ENCODE data around the gene ZBED4.

Gene ZBED4

GRCh38 chr22:49856766-49857618, 3.3 kb downstream of the ZBED4 start:
- no peak for DNase-seq

- DNase-seq = no peak
Measured at GRCh38 chr22:49858827-49859226, 5.2 kb downstream of the ZBED4 start.

GRCh38 chr22:49861642-49862495, 8.2 kb downstream of the ZBED4 start:
- no peak for DNase-seq

GRCh38 chr22:49862496-49862776, 8.8 kb downstream of the ZBED4 start:
- no peak for DNase-seq

- DNase-seq = no peak
Measured at GRCh38 chr22:49863931-49864330, 10.3 kb downstream of the ZBED4 start.

- no peak for DNase-seq
Measured at GRCh38 chr22:49865156-49865555, 11.5 kb downstream of the ZBED4 start.

GRCh38 chr22:49866134-49866533, 12.5 kb downstream of the ZBED4 start:
- no peak for DNase-seq

- no peak for DNase-seq
Measured at GRCh38 chr22:49866646-49867045, 13.0 kb downstream of the ZBED4 start.

GRCh38 chr22:49867303-49868265, 13.9 kb downstream of the ZBED4 start:
- DNase-seq = no peak

GRCh38 chr22:49869086-49869830, 15.6 kb downstream of the ZBED4 start:
- DNase-seq = no peak

GRCh38 chr22:49869845-49870712, 16.4 kb downstream of the ZBED4 start:
- no peak for DNase-seq

- DNase-seq = no peak
Measured at GRCh38 chr22:49871482-49871881, 17.8 kb downstream of the ZBED4 start.

- DNase-seq = no peak
Measured at GRCh38 chr22:49872347-49872746, 18.7 kb downstream of the ZBED4 start.

- DNase-seq = no peak
Measured at GRCh38 chr22:49873228-49873940, 19.7 kb downstream of the ZBED4 start.

- DNase-seq = no peak
Measured at GRCh38 chr22:49877642-49878041, 24.0 kb downstream of the ZBED4 start.

GRCh38 chr22:49878206-49878605, 24.6 kb downstream of the ZBED4 start:
- DNase-seq = no peak

- no peak for DNase-seq
Measured at GRCh38 chr22:49879871-49880270, 26.2 kb downstream of the ZBED4 start.

GRCh38 chr22:49880281-49880680, 26.6 kb downstream of the ZBED4 start:
- DNase-seq = no peak

GRCh38 chr22:49881856-49882255, 28.2 kb downstream of the ZBED4 start:
- DNase-seq = no peak

- DNase-seq = peak in 1 of 2 experiments; percentile 14
Measured at GRCh38 chr22:49882519-49883293, 29.1 kb downstream of the ZBED4 start.

All from NCI-H2081 (cell line).